ENCODE measurements around the gene LINGO3.
A peak's percentile ranks its signal among the peaks of the same experiment; 100 is the strongest.

GRCh38 chr19:2330632-2331284 is 22.8 kb upstream of the LINGO3 start:
- TF ChIP-seq POLR2A (IDR thresholded peaks at IDR 0.05), result peak; percentile 18
- TF ChIP-seq, protein P1, sequence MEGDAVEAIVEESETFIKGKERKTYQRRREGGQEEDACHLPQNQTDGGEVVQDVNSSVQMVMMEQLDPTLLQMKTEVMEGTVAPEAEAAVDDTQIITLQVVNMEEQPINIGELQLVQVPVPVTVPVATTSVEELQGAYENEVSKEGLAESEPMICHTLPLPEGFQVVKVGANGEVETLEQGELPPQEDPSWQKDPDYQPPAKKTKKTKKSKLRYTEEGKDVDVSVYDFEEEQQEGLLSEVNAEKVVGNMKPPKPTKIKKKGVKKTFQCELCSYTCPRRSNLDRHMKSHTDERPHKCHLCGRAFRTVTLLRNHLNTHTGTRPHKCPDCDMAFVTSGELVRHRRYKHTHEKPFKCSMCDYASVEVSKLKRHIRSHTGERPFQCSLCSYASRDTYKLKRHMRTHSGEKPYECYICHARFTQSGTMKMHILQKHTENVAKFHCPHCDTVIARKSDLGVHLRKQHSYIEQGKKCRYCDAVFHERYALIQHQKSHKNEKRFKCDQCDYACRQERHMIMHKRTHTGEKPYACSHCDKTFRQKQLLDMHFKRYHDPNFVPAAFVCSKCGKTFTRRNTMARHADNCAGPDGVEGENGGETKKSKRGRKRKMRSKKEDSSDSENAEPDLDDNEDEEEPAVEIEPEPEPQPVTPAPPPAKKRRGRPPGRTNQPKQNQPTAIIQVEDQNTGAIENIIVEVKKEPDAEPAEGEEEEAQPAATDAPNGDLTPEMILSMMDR (IDR thresholded peaks at IDR 0.05), result no peak
